Measurements from ENCODE around the gene GAA.

The GAA gene

GRCh38 chr17:80101011-80101945, at the start of gene GAA:
TSS of gene GAA (plus strand) at chr17:80101581. CDS start at chr17:80104587, 3,006 bp downstream.
- H3K9me3 Mint-ChIP-seq, result no peaks in the 10 kb centered on the region
- peaks cover 5% of the 10 kb centered on the region for H3K27me3 Mint-ChIP-seq
- peak within 1 kb of the TSS; percentile 94 for H3K4me3 Mint-ChIP-seq
- H3K27ac Mint-ChIP-seq, result peak within 1 kb of the TSS; percentile 86
- ATAC-seq (ENCODE audit: low read depth), result peak; percentile 85
- peak; percentile 94 to 98 for DNase-seq (ENCODE audit: low spot score in 2 of 2)
- H3K4me1 Mint-ChIP-seq, result peaks cover 13% of the 10 kb centered on the region
- no peaks in the 10 kb centered on the region for H3K36me3 Mint-ChIP-seq

- Mint-ChIP-seq H3K4me3 (no peak overlapping the region), H3K27ac (no peak overlapping the region), H3K36me3 (no peaks in the 10 kb centered on the region), H3K27me3 (peaks cover 10% of the 10 kb centered on the region), H3K4me1 (no peaks in the 10 kb centered on the region), H3K9me3 (no peaks in the 10 kb centered on the region)
- no peak for DNase-seq (ENCODE audit: low spot score in 2 of 2)
- ATAC-seq (ENCODE audit: low read depth), result no peak
Observed at GRCh38 chr17:80051681-80052080, 49.7 kb upstream of the GAA start.

GRCh38 chr17:80053102-80053501, 48.3 kb upstream of the GAA start:
- no peaks in the 10 kb centered on the region for H3K9me3 Mint-ChIP-seq
- H3K27me3 Mint-ChIP-seq, result peaks cover 10% of the 10 kb centered on the region
- ATAC-seq (ENCODE audit: low read depth) (no peak), DNase-seq (ENCODE audit: low spot score in 2 of 2) (no peak)
- no peaks in the 10 kb centered on the region for H3K36me3 Mint-ChIP-seq
- no peak overlapping the region for H3K27ac Mint-ChIP-seq
- no peaks in the 10 kb centered on the region for H3K4me1 Mint-ChIP-seq
- no peak overlapping the region for H3K4me3 Mint-ChIP-seq

GRCh38 chr17:80055597-80055996, 45.8 kb upstream of the GAA start:
- H3K36me3 Mint-ChIP-seq, result no peaks in the 10 kb centered on the region
- no peak overlapping the region for H3K27ac Mint-ChIP-seq
- H3K4me3 Mint-ChIP-seq, result no peak overlapping the region
- peaks cover 3% of the 10 kb centered on the region for H3K27me3 Mint-ChIP-seq
- no peak for DNase-seq (ENCODE audit: low spot score in 2 of 2)
- no peak for ATAC-seq (ENCODE audit: low read depth)
- no peaks in the 10 kb centered on the region for H3K9me3 Mint-ChIP-seq
- no peaks in the 10 kb centered on the region for H3K4me1 Mint-ChIP-seq

GRCh38 chr17:80058311-80058955, 42.9 kb upstream of the GAA start:
- no peaks in the 10 kb centered on the region for H3K4me1 Mint-ChIP-seq
- H3K27ac Mint-ChIP-seq, result no peak overlapping the region

GRCh38 chr17:80060644-80061043, 40.7 kb upstream of the GAA start:
- Mint-ChIP-seq H3K27ac (no peak overlapping the region), H3K9me3 (no peaks in the 10 kb centered on the region), H3K4me3 (no peak overlapping the region), H3K4me1 (no peaks in the 10 kb centered on the region), H3K27me3 (peaks cover 9% of the 10 kb centered on the region), H3K36me3 (no peaks in the 10 kb centered on the region)
- DNase-seq (ENCODE audit: low spot score in 2 of 2) (no peak), ATAC-seq (ENCODE audit: low read depth) (no peak)

More at GRCh38 chr17:80058311-80058955, 42.9 kb upstream of the GAA start:
- Mint-ChIP-seq H3K36me3 (no peaks in the 10 kb centered on the region), H3K27me3 (peaks cover 2% of the 10 kb centered on the region), H3K4me3 (no peak overlapping the region), H3K9me3 (no peaks in the 10 kb centered on the region)
- DNase-seq (ENCODE audit: low spot score in 2 of 2) (no peak), ATAC-seq (ENCODE audit: low read depth) (no peak)

- DNase-seq (ENCODE audit: low spot score in 2 of 2) (no peak), ATAC-seq (ENCODE audit: low read depth) (no peak)
- H3K27me3 Mint-ChIP-seq, result peaks cover 9% of the 10 kb centered on the region
- H3K9me3 Mint-ChIP-seq, result no peaks in the 10 kb centered on the region
- H3K4me1 Mint-ChIP-seq, result no peaks in the 10 kb centered on the region
- H3K4me3 Mint-ChIP-seq, result no peak overlapping the region
- H3K36me3 Mint-ChIP-seq, result no peaks in the 10 kb centered on the region
- no peak overlapping the region for H3K27ac Mint-ChIP-seq
Observed at GRCh38 chr17:80061421-80061820, 40.0 kb upstream of the GAA start.

- Mint-ChIP-seq H3K27me3 (peaks cover 12% of the 10 kb centered on the region), H3K9me3 (no peaks in the 10 kb centered on the region), H3K4me1 (no peaks in the 10 kb centered on the region), H3K4me3 (no peak overlapping the region), H3K36me3 (no peaks in the 10 kb centered on the region), H3K27ac (no peak overlapping the region)
- no peak for DNase-seq (ENCODE audit: low spot score in 2 of 2)
- ATAC-seq (ENCODE audit: low read depth), result no peak
Observed at GRCh38 chr17:80063830-80064585, 37.4 kb upstream of the GAA start.

- Mint-ChIP-seq H3K9me3 (no peaks in the 10 kb centered on the region), H3K27ac (no peak overlapping the region), H3K27me3 (peaks cover 13% of the 10 kb centered on the region), H3K4me1 (no peaks in the 10 kb centered on the region), H3K4me3 (no peak overlapping the region), H3K36me3 (no peaks in the 10 kb centered on the region)
- ATAC-seq (ENCODE audit: low read depth) (no peak), DNase-seq (ENCODE audit: low spot score in 2 of 2) (no peak)
Observed at GRCh38 chr17:80064696-80065095, 36.7 kb upstream of the GAA start.

GRCh38 chr17:80065478-80066170, 35.8 kb upstream of the GAA start:
- no peaks in the 10 kb centered on the region for H3K9me3 Mint-ChIP-seq
- H3K27me3 Mint-ChIP-seq, result peaks cover 15% of the 10 kb centered on the region
- no peaks in the 10 kb centered on the region for H3K4me1 Mint-ChIP-seq
- no peaks in the 10 kb centered on the region for H3K36me3 Mint-ChIP-seq
- DNase-seq (ENCODE audit: low spot score in 2 of 2), result no peak
- H3K27ac Mint-ChIP-seq, result no peak overlapping the region
- ATAC-seq (ENCODE audit: low read depth), result no peak
- no peak overlapping the region for H3K4me3 Mint-ChIP-seq

GRCh38 chr17:80067393-80067986, 33.9 kb upstream of the GAA start:
- Mint-ChIP-seq H3K4me3 (no peak overlapping the region), H3K27me3 (peaks cover 16% of the 10 kb centered on the region), H3K4me1 (no peaks in the 10 kb centered on the region), H3K36me3 (no peaks in the 10 kb centered on the region), H3K9me3 (no peaks in the 10 kb centered on the region), H3K27ac (no peak overlapping the region)
- DNase-seq (ENCODE audit: low spot score in 2 of 2), result no peak
- ATAC-seq (ENCODE audit: low read depth), result no peak

GRCh38 chr17:80068301-80069222, 32.8 kb upstream of the GAA start:
- Mint-ChIP-seq H3K36me3 (no peaks in the 10 kb centered on the region), H3K4me1 (no peaks in the 10 kb centered on the region), H3K9me3 (no peaks in the 10 kb centered on the region), H3K27ac (no peak overlapping the region), H3K4me3 (no peak overlapping the region), H3K27me3 (peaks cover 16% of the 10 kb centered on the region)
- DNase-seq (ENCODE audit: low spot score in 2 of 2) (no peak), ATAC-seq (ENCODE audit: low read depth) (no peak)
